Glutamatergic neuron (in vitro differentiated cells): ENCODE data around the gene TAB2. TPM values are rescaled to one million over a fixed set of nuclear protein-coding genes. Genes with fewer than 3 reads are reported as not detected.

Experiments used
- DNase-seq: peaks from one replicate; pipeline ENCODE4 v3.0.0; 2022
- H3K27ac Mint-ChIP-seq: one replicate; pipeline ENCODE4 v1.8.0; 2020; ENCODE audit warnings: mild to moderate bottlenecking, mixed read lengths, inconsistent platforms; ENCODE audit not compliant: unreplicated experiment
- H3K27me3 Mint-ChIP-seq: one replicate; pipeline ENCODE4 v1.8.0; 2020; ENCODE audit warnings: mild to moderate bottlenecking, moderate library complexity, mixed read lengths, inconsistent platforms; ENCODE audit not compliant: unreplicated experiment
- H3K36me3 Mint-ChIP-seq: one replicate; pipeline ENCODE4 v1.8.0; 2020; ENCODE audit warnings: mild to moderate bottlenecking, mixed read lengths, inconsistent platforms; ENCODE audit not compliant: unreplicated experiment
- H3K4me1 Mint-ChIP-seq: one replicate; pipeline ENCODE4 v1.8.0; 2020; ENCODE audit warnings: mild to moderate bottlenecking, low read depth, mixed read lengths, inconsistent platforms; ENCODE audit not compliant: unreplicated experiment
- H3K4me3 Mint-ChIP-seq: one replicate; pipeline ENCODE4 v1.8.0; 2020; ENCODE audit warnings: mild to moderate bottlenecking, mixed read lengths, inconsistent platforms; ENCODE audit not compliant: unreplicated experiment
- H3K9me3 Mint-ChIP-seq: one replicate; pipeline ENCODE4 v1.8.0; 2020; ENCODE audit warnings: mild to moderate bottlenecking, moderate library complexity, mixed read lengths, inconsistent platforms; ENCODE audit not compliant: unreplicated experiment
- total RNA-seq: library from RNA; stranded (reverse); fragmentation: NEBNext Ultra II Directional; extraction: Animal tissue kit (Norgen Biotek cat#: 25700); gene quantifications from one replicate; pipeline ENCODE4 v1.2.1, GENCODE V29; 2021; ENCODE audit not compliant: unreplicated experiment
- TF ChIP-seq, protein P1 (sequence below): fragments of 200-600 bp; sonication (generic); IDR thresholded peaks from one replicate; pipeline ENCODE4 v1.5.0; 2021; ENCODE audit not compliant: partially characterized antibody, unreplicated experiment

Gene TAB2
- total RNA-seq, 1 donor from 2014 or later: 39.3 TPM

DNA sequence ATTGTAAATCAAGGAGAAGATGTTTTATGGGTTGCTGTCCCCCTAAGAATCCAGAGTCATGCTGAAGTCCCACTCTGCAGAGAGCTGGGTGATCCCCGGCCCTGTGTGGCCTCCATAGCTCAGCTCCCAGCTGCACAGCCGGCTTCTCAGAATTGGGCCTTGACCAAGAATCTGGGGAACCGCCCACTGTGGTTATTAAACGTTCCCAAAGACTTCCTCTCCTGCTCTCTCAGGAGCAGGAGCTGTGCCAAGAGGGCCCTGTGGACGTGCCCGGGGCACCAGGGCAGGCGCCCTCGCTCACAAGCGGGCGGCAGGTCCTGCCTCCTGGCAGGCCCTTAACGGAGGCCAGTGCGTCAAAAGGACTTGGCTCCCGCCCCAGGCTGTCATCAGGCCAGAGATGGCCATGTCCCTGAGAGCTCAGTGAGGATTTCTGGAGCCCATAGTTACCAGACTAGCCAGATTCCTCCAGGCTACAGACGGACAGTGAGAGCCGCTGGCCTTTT lies 136.9 kb downstream of the TAB2 start:
- peaks cover 7% of the 10 kb centered on the region for H3K9me3 Mint-ChIP-seq
- no peak overlapping the region for H3K27ac Mint-ChIP-seq
- no peak overlapping the region for H3K4me3 Mint-ChIP-seq
- TF ChIP-seq, protein P1, sequence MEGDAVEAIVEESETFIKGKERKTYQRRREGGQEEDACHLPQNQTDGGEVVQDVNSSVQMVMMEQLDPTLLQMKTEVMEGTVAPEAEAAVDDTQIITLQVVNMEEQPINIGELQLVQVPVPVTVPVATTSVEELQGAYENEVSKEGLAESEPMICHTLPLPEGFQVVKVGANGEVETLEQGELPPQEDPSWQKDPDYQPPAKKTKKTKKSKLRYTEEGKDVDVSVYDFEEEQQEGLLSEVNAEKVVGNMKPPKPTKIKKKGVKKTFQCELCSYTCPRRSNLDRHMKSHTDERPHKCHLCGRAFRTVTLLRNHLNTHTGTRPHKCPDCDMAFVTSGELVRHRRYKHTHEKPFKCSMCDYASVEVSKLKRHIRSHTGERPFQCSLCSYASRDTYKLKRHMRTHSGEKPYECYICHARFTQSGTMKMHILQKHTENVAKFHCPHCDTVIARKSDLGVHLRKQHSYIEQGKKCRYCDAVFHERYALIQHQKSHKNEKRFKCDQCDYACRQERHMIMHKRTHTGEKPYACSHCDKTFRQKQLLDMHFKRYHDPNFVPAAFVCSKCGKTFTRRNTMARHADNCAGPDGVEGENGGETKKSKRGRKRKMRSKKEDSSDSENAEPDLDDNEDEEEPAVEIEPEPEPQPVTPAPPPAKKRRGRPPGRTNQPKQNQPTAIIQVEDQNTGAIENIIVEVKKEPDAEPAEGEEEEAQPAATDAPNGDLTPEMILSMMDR: no peak
- H3K36me3 Mint-ChIP-seq: no peaks in the 10 kb centered on the region
- no peak for DNase-seq
- peaks cover 18% of the 10 kb centered on the region for H3K27me3 Mint-ChIP-seq
- no peaks in the 10 kb centered on the region for H3K4me1 Mint-ChIP-seq

DNA sequence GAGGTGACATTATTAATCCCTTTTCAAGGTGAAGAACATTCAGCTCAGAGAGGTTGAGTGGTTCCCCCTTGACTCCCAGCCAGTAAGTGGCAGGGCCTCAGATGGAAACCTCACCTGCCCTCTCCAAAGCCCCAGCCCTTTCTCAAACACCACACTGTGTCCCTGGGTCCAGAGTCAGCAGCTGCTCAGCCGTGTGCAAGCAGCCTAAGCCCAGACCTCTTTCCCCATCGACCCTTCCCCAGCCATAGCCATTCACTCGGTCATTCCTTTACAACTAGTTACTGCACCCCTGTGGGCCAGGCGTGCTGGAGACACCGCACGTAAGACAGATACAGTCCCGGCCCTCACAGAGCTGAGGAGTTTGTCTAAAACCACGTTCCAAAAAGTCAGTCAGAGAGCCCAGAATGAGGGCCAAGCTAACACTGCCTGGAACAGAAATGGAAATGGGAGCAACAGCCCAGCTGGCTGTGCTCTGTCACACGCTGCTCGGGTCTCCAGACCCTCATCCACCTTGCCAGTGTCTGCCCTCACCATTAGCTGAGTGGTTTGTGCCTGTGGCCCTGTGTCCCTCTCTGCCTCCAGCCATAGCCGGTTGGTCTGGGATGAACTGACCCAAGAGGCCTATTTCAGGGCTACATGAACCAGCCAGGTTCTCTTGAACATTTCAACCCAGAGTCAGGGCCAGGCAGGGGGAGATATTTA lies 137.7 kb downstream of the TAB2 start:
- Mint-ChIP-seq H3K27ac (no peak overlapping the region), H3K36me3 (no peaks in the 10 kb centered on the region), H3K4me3 (no peak overlapping the region), H3K9me3 (peaks cover 4% of the 10 kb centered on the region), H3K4me1 (no peaks in the 10 kb centered on the region), H3K27me3 (peaks cover 11% of the 10 kb centered on the region)
- TF ChIP-seq, protein P1: no peak
- no peak for DNase-seq

DNA sequence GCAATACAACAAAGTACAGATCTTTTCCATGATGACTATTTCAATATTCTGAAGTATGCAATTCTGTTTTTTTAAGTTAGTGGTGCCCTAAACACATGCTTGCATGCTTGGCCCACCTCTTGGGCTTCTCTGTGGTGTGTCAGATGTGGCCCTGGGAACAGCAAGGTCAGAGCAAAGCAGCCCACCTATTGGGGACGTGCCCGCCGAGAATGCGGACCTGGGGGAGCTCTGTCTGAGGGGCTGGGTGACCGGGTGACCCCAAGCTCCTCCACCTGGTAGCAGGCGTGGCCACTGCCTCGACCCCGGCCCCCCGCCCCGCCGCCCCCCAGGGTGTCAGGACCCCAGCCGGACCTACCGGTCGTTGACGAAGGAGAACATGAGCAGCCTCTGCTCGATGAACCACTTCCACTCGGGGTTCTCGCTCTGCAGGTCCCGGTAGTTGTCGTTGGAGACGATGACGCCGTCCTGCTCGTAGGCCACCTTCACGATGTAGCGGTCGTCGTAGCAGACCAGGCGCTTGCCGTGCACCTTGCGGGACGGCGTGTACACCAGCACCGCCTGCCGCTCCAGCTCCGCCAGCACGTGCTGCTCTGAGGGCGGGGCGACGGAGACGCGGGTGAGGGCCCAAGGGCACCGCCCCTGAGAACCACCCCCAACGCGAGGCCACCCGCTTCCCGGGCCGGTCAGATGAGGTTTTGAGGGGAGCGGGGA lies 139.0 kb downstream of the TAB2 start:
- H3K4me1 Mint-ChIP-seq: no peaks in the 10 kb centered on the region
- peaks cover 4% of the 10 kb centered on the region for H3K9me3 Mint-ChIP-seq
- no peaks in the 10 kb centered on the region for H3K36me3 Mint-ChIP-seq
- DNase-seq: no peak
- H3K27ac Mint-ChIP-seq: no peak overlapping the region
- peaks cover 11% of the 10 kb centered on the region for H3K27me3 Mint-ChIP-seq
- TF ChIP-seq, protein P1: no peak
- no peak overlapping the region for H3K4me3 Mint-ChIP-seq

DNA sequence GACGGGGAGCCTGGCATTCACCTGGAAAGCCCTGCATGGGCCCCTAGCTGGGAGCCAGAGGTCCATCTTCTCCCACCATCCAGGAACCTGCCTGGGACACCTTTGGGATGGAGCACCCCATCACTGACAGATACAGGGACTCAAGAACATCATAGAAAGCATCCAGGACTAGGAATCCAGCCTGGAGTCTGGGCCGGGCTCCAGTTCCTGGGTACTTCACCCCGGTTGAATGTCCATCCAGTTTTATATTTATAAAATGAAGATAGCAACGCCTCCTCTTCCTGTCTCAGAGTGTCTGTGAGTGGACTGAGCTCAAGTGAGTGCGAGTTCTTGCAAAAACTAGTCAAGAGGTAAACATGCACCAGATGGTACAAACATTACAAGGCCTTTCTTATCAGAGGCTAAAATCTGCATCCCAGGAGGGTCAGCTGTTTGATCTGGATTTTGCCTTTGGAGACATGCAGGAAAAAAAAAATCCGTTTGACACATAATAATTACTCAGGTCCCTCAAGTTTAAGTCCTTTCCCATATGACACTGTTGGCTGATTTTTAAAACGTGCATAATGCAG lies 139.9 kb downstream of the TAB2 start:
- Mint-ChIP-seq H3K27me3 (peaks cover 11% of the 10 kb centered on the region), H3K4me3 (peak overlapping the region; percentile 4), H3K9me3 (peaks cover 5% of the 10 kb centered on the region), H3K36me3 (no peaks in the 10 kb centered on the region), H3K4me1 (no peaks in the 10 kb centered on the region), H3K27ac (no peak overlapping the region)
- no peak for DNase-seq
- TF ChIP-seq, protein P1: no peak

DNA sequence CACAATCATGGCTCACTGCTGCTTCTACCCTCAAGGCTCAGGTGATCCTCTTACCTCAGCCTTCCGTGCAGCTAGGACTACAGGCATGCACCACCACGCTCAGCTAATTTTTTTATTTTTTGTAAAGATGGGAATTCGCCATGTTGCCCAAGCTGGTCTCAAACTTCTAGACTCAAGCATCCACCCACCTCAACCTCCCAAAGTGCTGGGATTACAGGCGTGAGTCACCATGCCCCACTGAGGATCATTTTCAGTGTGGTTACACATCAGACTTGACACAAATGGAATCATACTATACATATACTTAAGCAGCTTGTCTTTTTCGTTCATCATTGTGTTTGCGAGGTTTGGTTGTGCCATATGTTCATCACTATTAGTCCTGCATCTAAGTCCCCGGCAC lies 140.7 kb downstream of the TAB2 start:
- Mint-ChIP-seq H3K9me3 (peaks cover 6% of the 10 kb centered on the region), H3K36me3 (no peaks in the 10 kb centered on the region), H3K27ac (no peak overlapping the region), H3K27me3 (peaks cover 6% of the 10 kb centered on the region), H3K4me3 (no peak overlapping the region), H3K4me1 (no peaks in the 10 kb centered on the region)
- no peak for DNase-seq
- TF ChIP-seq, protein P1: no peak
